CD4-positive, alpha-beta T cell treated with Interleukin-2 at 100 ng/mL for 4 hours (primary cell): ENCODE results near the gene PCSK7.
"Not testable (repeated sequence)": the region's sequence is repeated elsewhere in the genome, so short reads cannot be mapped to it uniquely, and the experiment has no call there.

ENCODE experiments used
- DNase-seq: peaks from one replicate; pipeline ENCODE4 v3.0.0-alpha.2; 2020; ENCODE audit warnings: low spot score

PCSK7 gene

GRCh38 chr11:117183724-117184349 lies 48.0 kb downstream of the PCSK7 start:
- no peak for DNase-seq

GRCh38 chr11:117183178-117183577 lies 48.7 kb downstream of the PCSK7 start:
- DNase-seq, result not testable (repeated sequence)

GRCh38 chr11:117182551-117182935 lies 49.3 kb downstream of the PCSK7 start:
- no peak for DNase-seq

GRCh38 chr11:117181586-117182550 lies 50.0 kb downstream of the PCSK7 start:
- no peak for DNase-seq

GRCh38 chr11:117180661-117181585 lies 51.0 kb downstream of the PCSK7 start:
- DNase-seq, result peak; percentile 63

GRCh38 chr11:117180020-117180419 lies 51.9 kb downstream of the PCSK7 start:
- no peak for DNase-seq

GRCh38 chr11:117179048-117179999 lies 52.5 kb downstream of the PCSK7 start:
- peak; percentile 38 for DNase-seq

GRCh38 chr11:117178210-117179034 lies 53.5 kb downstream of the PCSK7 start, which contains the start of gene SIDT2:
Gene SIDT2 (plus strand): TSS chr11:117178743. CDS start chr11:117179264, 521 bp downstream.
- DNase-seq, result peak; percentile 88

- DNase-seq, result no peak
Measured at GRCh38 chr11:117177534-117178209, 54.2 kb downstream of the PCSK7 start.

GRCh38 chr11:117176186-117176585 lies 55.7 kb downstream of the PCSK7 start:
- no peak for DNase-seq

- no peak for DNase-seq
Measured at GRCh38 chr11:117175781-117176180, 56.1 kb downstream of the PCSK7 start.

GRCh38 chr11:117175104-117175503 lies 56.8 kb downstream of the PCSK7 start:
- DNase-seq, result no peak

GRCh38 chr11:117172724-117173421 lies 59.0 kb downstream of the PCSK7 start:
- no peak for DNase-seq

- DNase-seq, result no peak
Measured at GRCh38 chr11:117171404-117172061, 60.3 kb downstream of the PCSK7 start.

GRCh38 chr11:117171007-117171403 lies 60.9 kb downstream of the PCSK7 start:
- no peak for DNase-seq

GRCh38 chr11:117170210-117170609 lies 61.7 kb downstream of the PCSK7 start:
- no peak for DNase-seq

GRCh38 chr11:117169736-117170135 lies 62.1 kb downstream of the PCSK7 start:
- no peak for DNase-seq

GRCh38 chr11:117166491-117166890 lies 65.4 kb downstream of the PCSK7 start:
- DNase-seq, result no peak
